HL-60/S4 treated with phorbol 12-myristate 13-acetate at 8.2 ng/mL for 4 days and 3 days (cell line): ENCODE results near the gene NAPB.

Experiments
- in situ Hi-C: fragments of 300-500 bp; cut with MboI; formaldehyde crosslinking; loops from 2 replicates; pipeline ENCODE4 v1.15.0; 2022; ENCODE audit warnings: low sequenced_read_pairs

NAPB gene

GRCh38 chr20:23440004-23440403, 18.7 kb upstream of the NAPB start:
- in situ Hi-C loops: loop anchor here (25.0 kb wide), 1 partner anchor 172 kb away; the partner anchor contains the start of gene CST9

- in situ Hi-C loops: loop anchor here (25.0 kb wide), 1 partner anchor 174 kb away; the partner anchor contains the start of gene CST9
Measured at GRCh38 chr20:23438661-23439060, 17.4 kb upstream of the NAPB start.

GRCh38 chr20:23437126-23437899, 16.0 kb upstream of the NAPB start:
- in situ Hi-C loops: loop anchor here (25.0 kb wide), 1 partner anchor 175 kb away; the partner anchor contains the start of gene CST9

DNA sequence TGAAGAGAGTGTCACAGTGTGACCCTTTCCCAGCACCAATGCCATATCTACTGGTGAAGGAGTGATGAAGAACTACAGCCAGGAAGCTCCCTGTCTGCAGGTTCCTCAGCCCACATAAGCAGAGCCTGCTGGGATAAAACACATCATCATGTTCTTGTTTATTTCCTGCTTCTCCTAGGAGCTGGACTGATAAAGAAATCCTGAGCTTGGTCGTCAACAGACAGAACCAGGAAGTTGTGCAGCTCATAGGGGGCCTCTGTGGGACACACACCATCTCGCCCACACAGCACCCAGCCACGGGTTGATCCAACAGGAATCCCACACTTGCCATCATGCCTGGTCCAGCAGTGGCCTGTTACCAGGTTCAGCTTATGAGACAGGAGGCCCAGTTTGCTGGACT, 15.4 kb upstream of the NAPB start:
- in situ Hi-C loops: loop anchor here (25.0 kb wide), 1 partner anchor 176 kb away; the partner anchor contains the start of gene CST9

GRCh38 chr20:23435626-23436539, 14.6 kb upstream of the NAPB start:
- in situ Hi-C loops: loop anchor here (25.0 kb wide), 1 partner anchor 176 kb away; the partner anchor contains the start of gene CST9

GRCh38 chr20:23434521-23435313, 13.4 kb upstream of the NAPB start:
- in situ Hi-C loops: loop anchor here (25.0 kb wide), 1 partner anchor 178 kb away; the partner anchor contains the start of gene CST9

DNA sequence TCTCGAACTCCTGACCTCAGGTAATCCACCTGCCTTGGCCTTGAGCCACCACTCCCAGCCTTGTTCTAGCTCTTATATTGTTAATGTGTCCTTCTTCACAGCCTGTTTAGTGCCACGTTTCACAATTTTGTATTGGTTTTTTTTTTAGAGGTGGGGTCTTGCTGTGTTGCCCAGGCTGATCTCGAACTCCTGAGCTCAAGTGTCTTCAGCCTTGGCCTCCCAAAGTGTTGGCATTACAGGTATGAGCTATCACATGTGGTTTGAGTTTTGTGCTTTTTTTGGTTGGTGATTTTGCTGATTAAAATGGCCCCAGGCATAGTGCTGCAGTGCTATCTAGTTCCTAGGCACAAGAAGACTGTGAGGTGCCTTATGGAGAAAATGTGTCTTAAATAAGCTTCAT, 12.3 kb upstream of the NAPB start:
- in situ Hi-C loops: loop anchor here (25.0 kb wide), 1 partner anchor 179 kb away; the partner anchor contains the start of gene CST9

GRCh38 chr20:23425129-23425528, 3.8 kb upstream of the NAPB start:
- in situ Hi-C loops: loop anchor here (25.0 kb wide), 1 partner anchor 187 kb away; the partner anchor contains the start of gene CST9

DNA sequence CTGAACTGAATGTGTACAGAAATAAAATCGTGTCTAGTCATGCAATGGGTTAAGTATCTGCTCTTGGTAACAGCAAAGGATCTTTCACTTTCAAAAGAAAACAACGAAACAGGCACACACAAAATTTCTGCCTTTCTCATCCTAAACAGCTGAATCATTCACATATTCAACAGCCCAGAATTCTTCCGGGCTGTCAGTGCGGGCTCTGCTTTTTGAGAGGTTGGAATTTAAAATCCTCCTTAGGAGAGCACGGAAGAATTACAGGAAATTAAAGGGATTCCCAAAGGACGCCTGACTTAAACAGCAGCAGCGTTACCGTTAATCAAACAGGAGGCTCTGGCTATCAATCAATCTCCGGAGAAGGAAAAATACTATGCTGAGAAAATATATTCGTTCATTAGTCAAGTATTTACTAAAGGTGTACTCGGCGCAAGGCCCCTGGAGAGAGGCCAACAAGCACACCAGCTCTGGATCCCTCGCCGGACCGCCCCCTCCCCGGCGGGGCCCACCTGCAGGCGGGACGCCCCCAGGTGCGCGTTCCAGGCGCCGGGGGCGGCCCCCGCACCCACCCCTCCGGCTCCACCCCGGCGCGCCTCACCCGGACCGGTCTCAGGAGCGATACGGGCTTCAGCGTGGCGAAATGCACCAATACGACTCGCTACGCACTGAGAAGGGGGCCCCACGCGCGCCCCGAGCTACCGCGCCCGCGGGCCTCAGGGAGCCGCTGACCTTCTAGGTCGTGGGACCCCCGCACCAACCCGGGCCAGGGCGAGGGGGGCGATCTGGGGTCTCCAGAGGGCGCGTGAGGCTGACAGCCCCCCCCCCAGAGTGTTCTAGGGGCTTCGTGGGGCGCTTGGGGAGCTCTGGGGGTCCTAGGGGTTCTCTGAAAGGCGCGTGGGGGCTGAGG, 1.0 kb downstream of the NAPB start:
- in situ Hi-C loops: no loop called here

DNA sequence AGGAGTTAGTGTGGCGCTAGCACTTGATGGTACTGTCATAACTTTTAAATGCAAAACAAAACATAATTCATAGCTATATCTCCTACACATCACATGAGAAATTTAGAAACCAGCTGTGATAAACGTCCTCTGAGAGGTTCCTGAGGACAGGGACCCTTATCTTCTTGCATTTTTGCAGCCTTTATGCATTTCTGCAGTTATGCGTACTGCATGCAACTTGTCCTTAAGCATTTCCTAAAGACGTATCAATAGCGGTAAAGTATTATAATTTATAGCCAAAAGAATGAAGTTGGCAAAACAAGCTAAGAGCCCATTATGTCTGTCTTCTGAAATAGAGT, 1.7 kb downstream of the NAPB start:
- in situ Hi-C loops: no loop called here

- in situ Hi-C loops: no loop called here
Measured at GRCh38 chr20:23417861-23418260, 3.4 kb downstream of the NAPB start.

- in situ Hi-C loops: no loop called here
Measured at GRCh38 chr20:23415959-23416583, 5.2 kb downstream of the NAPB start.

DNA sequence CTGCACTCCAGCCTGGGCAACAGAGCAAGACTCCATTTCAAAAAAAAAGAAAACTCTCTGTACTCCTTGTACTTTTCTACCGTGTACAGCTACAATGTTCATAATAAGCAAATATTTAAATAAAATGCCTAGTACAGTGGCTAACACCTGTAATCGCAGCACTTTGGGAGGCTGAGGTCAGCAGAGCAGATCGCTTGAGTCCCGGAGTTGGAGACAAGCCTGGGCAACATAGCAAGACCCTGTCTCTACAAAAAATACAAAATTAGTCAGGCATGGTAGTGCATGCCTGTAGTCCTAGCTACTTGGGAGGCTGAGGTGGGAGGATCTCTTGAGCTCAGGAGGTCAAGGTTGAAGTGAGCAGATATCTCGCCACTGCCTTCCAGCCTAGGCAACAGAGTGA, 5.7 kb downstream of the NAPB start:
- in situ Hi-C loops: no loop called here

- in situ Hi-C loops: no loop called here
Measured at GRCh38 chr20:23414526-23415188, 6.6 kb downstream of the NAPB start.

- in situ Hi-C loops: no loop called here
Measured at GRCh38 chr20:23413862-23414422, 7.3 kb downstream of the NAPB start.

DNA sequence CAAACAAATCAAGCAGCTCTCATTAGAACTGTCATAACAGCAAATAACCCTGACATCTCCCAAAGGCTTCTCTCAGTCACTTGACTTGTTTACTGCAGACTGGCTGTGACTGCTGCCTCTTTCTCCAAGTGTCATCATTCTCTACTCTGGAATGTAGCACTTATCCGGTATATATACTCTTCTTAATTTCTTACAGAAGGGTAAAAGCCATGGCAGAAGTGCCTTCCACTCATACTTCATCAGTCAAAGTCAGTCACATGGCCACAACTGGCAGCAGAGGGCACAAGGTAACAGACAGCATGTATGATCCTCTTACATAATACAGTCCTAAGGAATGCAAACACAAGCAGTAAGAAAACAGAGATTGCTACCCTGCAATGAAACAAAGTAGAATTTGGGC, 9.3 kb downstream of the NAPB start:
- in situ Hi-C loops: no loop called here

- in situ Hi-C loops: no loop called here
Measured at GRCh38 chr20:23410916-23411695, 10.2 kb downstream of the NAPB start.

DNA sequence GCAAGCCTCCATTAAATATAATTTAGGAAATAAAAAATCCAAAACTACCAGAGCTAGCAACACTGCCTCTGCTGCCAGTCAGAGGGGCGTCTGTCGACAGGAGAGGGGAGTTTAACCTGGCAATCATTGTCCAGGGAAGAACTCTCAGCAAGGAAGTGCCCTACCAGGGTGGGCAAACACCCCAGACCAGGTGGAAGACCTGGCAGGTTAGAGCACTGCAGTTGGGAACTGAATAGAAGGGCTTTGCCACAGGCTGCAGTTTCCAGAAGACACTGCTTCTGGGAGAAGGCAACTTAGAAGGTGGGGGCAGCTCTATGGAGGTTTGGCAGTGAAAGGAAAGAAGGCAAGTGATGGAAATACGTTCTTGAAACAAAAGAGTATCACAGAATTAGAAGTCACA, 11.5 kb downstream of the NAPB start:
- in situ Hi-C loops: no loop called here
